Measurements from ENCODE around the gene ANO1. TPM values are rescaled to one million over a fixed set of nuclear protein-coding genes. Genes with fewer than 3 reads are reported as not detected.

ANO1 gene
- total RNA-seq, 1 donor from 2014 or later = not detected

DNA sequence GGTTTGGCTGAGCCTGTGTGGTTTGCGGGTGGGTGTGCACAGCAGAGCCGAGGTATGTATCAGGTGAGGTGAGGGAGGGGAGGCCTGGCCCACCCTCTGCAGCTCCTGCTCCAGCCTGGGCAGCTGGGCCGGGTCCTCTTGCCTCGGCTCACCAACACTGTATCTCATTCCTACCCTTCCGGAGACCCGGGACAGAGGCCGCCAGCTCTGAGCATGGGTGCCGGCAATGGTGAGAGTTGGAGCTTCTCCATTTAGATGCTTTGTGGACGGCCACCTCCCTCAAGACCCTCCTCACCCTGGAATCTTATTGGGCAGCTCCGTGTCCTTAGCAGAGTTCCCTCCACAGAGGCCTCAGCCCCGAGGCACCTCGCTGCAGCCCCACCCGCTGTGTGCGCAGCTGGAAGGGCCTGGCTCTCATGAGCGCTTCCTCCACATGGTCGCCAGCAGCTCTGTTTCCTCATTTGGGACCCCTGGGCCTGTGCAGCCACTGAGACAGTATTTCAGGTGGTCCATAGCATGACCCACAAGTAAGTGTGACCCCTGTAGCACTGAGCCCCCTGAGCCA, 55.7 kb downstream of the ANO1 start:
- no peak for DNase-seq (ENCODE audit: low read depth in 2 of 2)

- DNase-seq (ENCODE audit: low read depth in 2 of 2) = no peak
Observed at GRCh38 chr11:70134490-70134889, 56.4 kb downstream of the ANO1 start.

GRCh38 chr11:70135142-70135541, 57.0 kb downstream of the ANO1 start:
- no peak for DNase-seq (ENCODE audit: low read depth in 2 of 2)

DNA sequence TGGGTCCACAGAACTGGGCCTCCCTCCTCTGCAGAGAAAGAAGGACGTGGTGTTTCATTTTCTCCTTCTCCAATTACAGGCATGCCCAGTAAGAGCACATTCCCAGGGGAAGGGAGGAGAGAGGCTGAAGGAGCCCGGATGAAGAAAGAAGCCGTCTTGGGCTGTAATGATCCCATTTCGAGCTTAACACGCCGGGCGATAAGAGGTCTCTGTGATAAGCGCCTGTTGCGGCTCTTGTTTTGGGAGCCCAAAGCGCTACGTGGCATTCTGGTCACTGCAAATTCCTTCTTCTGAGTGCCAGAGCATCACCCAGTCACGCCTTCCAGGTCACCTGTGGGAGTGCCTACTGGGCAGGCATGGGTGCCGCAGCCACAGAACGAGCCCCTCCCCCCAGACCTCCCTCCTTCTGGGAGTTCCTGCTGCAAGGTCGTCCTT, 57.5 kb downstream of the ANO1 start:
- DNase-seq (ENCODE audit: low read depth in 2 of 2) = no peak

- no peak for DNase-seq (ENCODE audit: low read depth in 2 of 2)
Observed at GRCh38 chr11:70137383-70137782, 59.3 kb downstream of the ANO1 start.

DNA sequence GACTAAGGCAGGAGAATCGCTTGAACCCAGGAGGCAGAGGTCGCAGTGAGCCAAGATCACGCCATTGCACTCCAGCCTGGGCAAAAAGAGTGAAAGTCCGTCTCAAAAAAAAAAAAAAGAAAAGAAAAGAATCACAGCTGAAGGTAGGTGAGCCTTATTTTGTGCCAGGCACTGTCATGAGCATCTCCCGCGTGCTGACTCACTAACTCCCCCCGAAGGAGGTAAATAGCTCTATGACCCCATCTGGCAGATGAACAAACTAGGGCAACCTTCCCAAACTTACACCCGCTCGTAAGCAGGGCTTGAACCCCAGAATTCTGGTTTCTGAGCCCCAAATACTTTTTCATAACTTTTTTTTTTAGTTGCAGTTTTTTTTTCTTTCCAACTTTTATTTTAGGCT, 60.3 kb downstream of the ANO1 start:
- no peak for DNase-seq (ENCODE audit: low read depth in 2 of 2)

GRCh38 chr11:70139785-70140410, 61.8 kb downstream of the ANO1 start:
- no peak for DNase-seq (ENCODE audit: low read depth in 2 of 2)

DNA sequence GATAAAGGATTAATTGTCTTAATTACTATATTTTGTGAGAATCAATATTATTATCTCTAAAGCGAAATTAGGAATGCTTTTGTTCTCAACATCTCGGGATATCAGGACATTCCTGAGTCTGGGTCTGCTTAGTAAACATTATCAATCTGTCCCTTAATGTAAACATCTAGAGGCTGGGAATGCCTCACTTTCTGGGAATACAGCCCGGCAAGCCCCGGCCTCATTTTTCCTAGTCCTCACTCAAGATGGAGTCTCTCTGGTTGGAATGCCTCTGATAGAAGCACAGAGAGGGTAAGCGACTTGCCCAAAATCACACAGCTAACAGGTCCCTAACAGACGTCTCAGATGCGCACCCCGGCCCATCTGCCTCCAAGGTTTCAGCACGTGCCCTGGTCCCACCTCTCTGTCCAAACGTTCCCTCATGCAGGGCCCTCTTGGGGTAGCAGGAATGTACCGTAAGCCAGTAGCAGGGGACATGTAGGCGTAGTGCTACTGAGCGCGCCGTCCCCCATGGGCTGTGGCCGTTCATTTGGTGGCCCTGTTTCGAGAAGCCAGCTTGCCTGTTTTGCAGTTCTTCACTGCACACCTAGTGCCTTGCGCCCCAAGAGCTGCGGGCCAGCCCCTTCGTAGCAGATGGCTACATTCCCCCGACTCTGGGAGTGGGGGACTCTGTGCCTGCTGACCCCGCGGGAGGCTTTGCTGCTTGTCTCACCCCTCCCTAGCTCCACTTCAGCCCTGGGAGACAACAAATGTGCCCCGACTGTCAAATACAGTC, 62.8 kb downstream of the ANO1 start:
- no peak for DNase-seq (ENCODE audit: low read depth in 2 of 2)

- DNase-seq (ENCODE audit: low read depth in 2 of 2) = no peak
Observed at GRCh38 chr11:70141486-70142220, 63.5 kb downstream of the ANO1 start.

DNA sequence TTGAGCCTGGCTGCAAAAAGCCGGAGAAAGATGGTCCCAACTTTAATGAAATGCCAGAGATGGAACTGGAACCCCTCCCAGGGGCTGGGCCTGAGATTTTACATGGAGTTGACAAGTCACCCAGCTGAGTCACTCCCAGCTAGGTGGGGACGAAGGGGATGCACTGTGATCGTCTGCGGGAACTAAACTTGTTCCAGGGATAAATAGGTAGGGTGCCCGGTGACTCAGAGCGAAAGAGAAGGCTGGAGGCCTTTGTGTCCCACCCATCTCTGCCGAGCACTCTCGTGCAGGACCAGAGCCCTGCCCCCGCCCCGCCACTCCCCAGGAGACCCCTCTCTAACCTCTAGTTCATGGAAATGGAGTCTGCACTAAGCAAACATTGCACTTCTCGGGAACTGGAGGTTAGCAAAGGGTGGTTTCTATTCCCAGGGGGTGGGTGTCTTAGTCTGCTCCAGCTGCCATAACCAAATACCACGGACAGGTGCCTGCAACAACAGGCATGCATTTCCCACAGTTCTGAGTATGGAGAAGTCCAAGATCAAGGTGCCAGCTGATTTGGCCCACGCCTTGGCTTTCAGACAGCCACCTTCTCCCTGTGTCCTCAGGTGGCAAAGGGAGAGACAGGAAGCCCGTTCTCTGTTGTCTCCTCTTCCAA, 64.2 kb downstream of the ANO1 start:
- DNase-seq (ENCODE audit: low read depth in 2 of 2) = no peak

GRCh38 chr11:70144262-70144661, 66.1 kb downstream of the ANO1 start:
- DNase-seq (ENCODE audit: low read depth in 2 of 2) = no peak

GRCh38 chr11:70145071-70145470, 67.0 kb downstream of the ANO1 start:
- no peak for DNase-seq (ENCODE audit: low read depth in 2 of 2)

GRCh38 chr11:70145841-70146240, 67.7 kb downstream of the ANO1 start:
- no peak for DNase-seq (ENCODE audit: low read depth in 2 of 2)

DNA sequence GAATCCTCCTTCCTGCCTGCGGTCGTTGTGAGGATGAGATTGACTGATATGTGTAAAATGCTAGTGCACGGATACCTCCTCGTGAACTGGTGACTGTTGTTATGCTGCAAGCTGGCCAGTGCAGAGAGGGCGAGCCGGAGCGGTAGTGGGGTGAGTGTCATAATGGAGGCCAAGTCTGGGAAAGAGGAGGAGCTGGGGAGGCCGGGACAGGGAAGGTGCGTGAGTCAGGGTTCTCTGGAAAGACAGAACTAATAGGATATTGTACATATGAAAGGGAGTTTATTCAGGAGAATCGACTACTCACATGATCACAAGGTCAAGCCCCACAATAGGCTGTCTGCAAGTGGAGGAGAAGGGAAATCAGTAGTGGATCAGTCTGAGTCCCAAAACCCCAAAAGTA, 68.2 kb downstream of the ANO1 start:
- no peak for DNase-seq (ENCODE audit: low read depth in 2 of 2)

- no peak for DNase-seq (ENCODE audit: low read depth in 2 of 2)
Observed at GRCh38 chr11:70146895-70147520, 68.9 kb downstream of the ANO1 start.

DNA sequence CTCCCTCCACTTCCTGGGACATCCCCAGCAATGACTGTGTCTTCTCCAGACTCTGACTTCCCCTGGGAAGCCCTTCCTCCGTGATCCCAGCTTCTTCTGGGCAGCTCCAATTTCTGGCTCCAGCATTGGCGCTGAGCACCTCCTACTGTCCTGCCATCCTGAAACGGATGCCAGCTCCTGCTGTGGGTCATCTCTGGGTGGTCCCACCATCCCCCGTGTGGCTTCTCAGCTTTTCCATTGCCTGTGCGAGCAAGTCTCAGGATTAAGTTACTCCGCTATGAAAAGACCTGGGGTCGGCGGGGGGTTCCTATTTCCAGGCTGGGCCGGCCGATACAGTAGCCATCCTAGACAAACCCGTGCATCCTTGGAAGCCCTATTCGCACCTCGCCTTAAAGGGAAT, 69.6 kb downstream of the ANO1 start:
- DNase-seq (ENCODE audit: low read depth in 2 of 2) = no peak

- no peak for DNase-seq (ENCODE audit: low read depth in 2 of 2)
Observed at GRCh38 chr11:70151671-70152070, 73.6 kb downstream of the ANO1 start.

GRCh38 chr11:70153133-70153727, 75.1 kb downstream of the ANO1 start:
- no peak for DNase-seq (ENCODE audit: low read depth in 2 of 2)

GRCh38 chr11:70155386-70155785, 77.3 kb downstream of the ANO1 start:
- no peak for DNase-seq (ENCODE audit: low read depth in 2 of 2)

- no peak for DNase-seq (ENCODE audit: low read depth in 2 of 2)
Observed at GRCh38 chr11:70156291-70157037, 78.3 kb downstream of the ANO1 start.
